Neural crest cell (in vitro differentiated cells): Measurements from ENCODE around the gene WDR59. TPM values are rescaled to one million over a fixed set of nuclear protein-coding genes. Genes with fewer than 3 reads are reported as not detected.

Source experiments
- DNase-seq: peaks from one replicate; pipeline ENCODE4 v3.0.0; 2021; ENCODE audit warnings: low read depth, mixed read lengths, low spot score
- H3K27ac Mint-ChIP-seq: one replicate; pipeline ENCODE4 v1.8.0; 2021; ENCODE audit warnings: mild to moderate bottlenecking, mixed read lengths; ENCODE audit not compliant: unreplicated experiment
- H3K27me3 Mint-ChIP-seq: 2 replicates; pipeline ENCODE4 v1.8.0; 2021; ENCODE audit warnings: low read depth, mild to moderate bottlenecking, mixed read lengths
- H3K36me3 Mint-ChIP-seq: 2 replicates; pipeline ENCODE4 v1.8.0; 2021; ENCODE audit warnings: low read depth, mild to moderate bottlenecking, mixed read lengths
- H3K4me1 Mint-ChIP-seq: 2 replicates; pipeline ENCODE4 v1.8.0; 2021; ENCODE audit warnings: mixed read lengths
- H3K4me3 Mint-ChIP-seq: one replicate; pipeline ENCODE4 v1.8.0; 2021; ENCODE audit warnings: mild to moderate bottlenecking, mixed read lengths
- H3K9me3 Mint-ChIP-seq: 2 replicates; pipeline ENCODE4 v1.8.0; 2021; ENCODE audit warnings: mixed read lengths
- total RNA-seq: library from RNA; stranded (reverse); gene quantifications from 2 replicates; pipeline ENCODE4 v1.2.1, GENCODE V29; 2021
- TF ChIP-seq, protein P1 (sequence below): fragments of 200-600 bp; sonication (generic); conservative IDR thresholded peaks from 2 replicates; pipeline ENCODE4 v1.5.0; 2021; ENCODE audit warnings: antibody characterized with exemption, mild to moderate bottlenecking

The WDR59 gene
- total RNA-seq, 1 donor from 2014 or later: 85.3 TPM

DNA sequence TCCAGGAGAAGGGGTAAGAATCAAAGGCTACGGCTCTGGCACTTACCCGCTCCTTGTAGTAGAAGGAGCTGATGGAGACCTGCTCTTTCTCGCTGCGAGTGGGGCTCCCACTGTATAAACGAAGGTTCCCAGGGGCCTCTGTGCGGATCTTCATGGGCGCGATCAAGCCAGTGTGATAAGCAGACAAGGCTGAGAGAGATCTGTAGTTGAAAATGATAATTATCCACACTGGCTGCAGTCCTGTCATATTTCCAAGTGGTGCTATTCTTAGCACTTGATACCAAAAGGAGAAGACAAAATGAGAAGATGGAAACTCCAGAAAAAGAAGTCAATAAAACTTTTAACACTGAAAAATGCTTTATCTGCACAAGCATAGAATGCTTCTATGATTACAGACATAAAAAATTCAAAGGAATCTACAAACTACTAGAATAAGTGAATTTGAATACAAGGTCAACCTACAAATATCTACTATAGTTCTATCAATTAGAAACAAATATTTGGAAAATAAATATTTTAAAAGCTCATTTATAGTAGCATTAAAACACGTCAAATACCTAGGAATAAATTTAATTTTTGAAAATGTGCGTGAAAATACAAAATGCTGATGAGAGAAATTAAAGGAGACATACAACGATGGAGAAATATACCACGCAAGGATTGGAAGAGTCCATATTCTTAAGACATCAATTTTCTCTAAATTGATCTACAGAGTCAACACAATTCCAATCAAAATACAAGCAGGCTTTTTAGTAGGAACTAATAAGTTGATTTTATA, 80.8 kb downstream of the WDR59 start:
- no peaks in the 10 kb centered on the region for H3K27me3 Mint-ChIP-seq
- TF ChIP-seq, protein P1, sequence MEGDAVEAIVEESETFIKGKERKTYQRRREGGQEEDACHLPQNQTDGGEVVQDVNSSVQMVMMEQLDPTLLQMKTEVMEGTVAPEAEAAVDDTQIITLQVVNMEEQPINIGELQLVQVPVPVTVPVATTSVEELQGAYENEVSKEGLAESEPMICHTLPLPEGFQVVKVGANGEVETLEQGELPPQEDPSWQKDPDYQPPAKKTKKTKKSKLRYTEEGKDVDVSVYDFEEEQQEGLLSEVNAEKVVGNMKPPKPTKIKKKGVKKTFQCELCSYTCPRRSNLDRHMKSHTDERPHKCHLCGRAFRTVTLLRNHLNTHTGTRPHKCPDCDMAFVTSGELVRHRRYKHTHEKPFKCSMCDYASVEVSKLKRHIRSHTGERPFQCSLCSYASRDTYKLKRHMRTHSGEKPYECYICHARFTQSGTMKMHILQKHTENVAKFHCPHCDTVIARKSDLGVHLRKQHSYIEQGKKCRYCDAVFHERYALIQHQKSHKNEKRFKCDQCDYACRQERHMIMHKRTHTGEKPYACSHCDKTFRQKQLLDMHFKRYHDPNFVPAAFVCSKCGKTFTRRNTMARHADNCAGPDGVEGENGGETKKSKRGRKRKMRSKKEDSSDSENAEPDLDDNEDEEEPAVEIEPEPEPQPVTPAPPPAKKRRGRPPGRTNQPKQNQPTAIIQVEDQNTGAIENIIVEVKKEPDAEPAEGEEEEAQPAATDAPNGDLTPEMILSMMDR: no peak
- H3K4me3 Mint-ChIP-seq: no peak overlapping the region
- peaks cover 37% of the 10 kb centered on the region for H3K36me3 Mint-ChIP-seq
- no peak overlapping the region for H3K27ac Mint-ChIP-seq
- H3K4me1 Mint-ChIP-seq: no peaks in the 10 kb centered on the region
- DNase-seq: no peak
- H3K9me3 Mint-ChIP-seq: no peaks in the 10 kb centered on the region

DNA sequence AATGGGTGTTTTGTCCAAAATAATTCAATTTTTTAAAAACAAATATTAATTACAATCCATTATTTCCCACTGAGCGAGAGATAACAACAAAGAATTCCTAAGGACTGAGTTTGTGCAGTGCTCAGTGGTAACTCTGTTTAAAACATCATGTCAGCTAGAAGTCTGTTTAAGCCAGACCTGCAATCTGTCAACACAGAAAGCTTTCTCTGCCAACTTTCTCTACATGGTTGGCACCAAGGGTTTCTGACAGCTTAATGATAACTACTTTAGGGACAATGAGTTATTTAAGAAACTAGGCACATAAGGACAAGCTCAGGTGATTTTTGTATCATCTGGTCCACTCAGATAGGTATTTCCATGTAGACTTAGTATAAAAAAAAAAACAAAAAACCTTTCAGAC, 81.8 kb downstream of the WDR59 start:
- no peaks in the 10 kb centered on the region for H3K27me3 Mint-ChIP-seq
- no peaks in the 10 kb centered on the region for H3K4me1 Mint-ChIP-seq
- H3K36me3 Mint-ChIP-seq: peaks cover 32% of the 10 kb centered on the region
- TF ChIP-seq, protein P1: no peak
- H3K27ac Mint-ChIP-seq: no peak overlapping the region
- DNase-seq: no peak
- H3K4me3 Mint-ChIP-seq: no peak overlapping the region
- no peaks in the 10 kb centered on the region for H3K9me3 Mint-ChIP-seq

- Mint-ChIP-seq H3K27ac (no peak overlapping the region), H3K4me1 (no peaks in the 10 kb centered on the region), H3K4me3 (no peak overlapping the region), H3K27me3 (no peaks in the 10 kb centered on the region), H3K36me3 (peaks cover 24% of the 10 kb centered on the region), H3K9me3 (no peaks in the 10 kb centered on the region)
- TF ChIP-seq, protein P1: no peak
- no peak for DNase-seq
Measured at GRCh38 chr16:74902161-74902560, 82.8 kb downstream of the WDR59 start.

GRCh38 chr16:74901606-74902005, 83.3 kb downstream of the WDR59 start:
- Mint-ChIP-seq H3K36me3 (peaks cover 19% of the 10 kb centered on the region), H3K4me3 (no peak overlapping the region), H3K4me1 (no peaks in the 10 kb centered on the region), H3K27ac (no peak overlapping the region), H3K27me3 (no peaks in the 10 kb centered on the region), H3K9me3 (no peaks in the 10 kb centered on the region)
- no peak for DNase-seq
- TF ChIP-seq, protein P1: no peak

DNA sequence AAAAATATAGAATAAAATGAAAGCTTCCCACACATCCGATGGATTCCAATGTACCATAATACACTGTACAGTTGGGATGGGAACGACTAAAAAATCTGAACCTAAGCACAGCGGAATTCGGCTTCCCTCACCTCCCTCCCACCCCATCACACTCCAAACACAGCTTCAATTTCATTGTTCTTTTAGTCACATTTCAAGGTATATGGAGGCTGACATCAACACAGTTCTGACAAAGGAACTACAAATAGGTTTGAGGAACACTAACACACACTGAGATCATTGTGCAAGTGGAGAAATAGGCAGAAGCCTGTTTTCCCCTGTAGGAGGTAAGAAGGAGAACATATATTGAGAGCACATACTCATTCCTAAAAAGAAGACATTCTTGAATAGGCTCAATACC, 85.1 kb downstream of the WDR59 start:
- no peak for DNase-seq
- TF ChIP-seq, protein P1: no peak
- H3K9me3 Mint-ChIP-seq: no peaks in the 10 kb centered on the region
- H3K4me3 Mint-ChIP-seq: no peak overlapping the region
- H3K27me3 Mint-ChIP-seq: no peaks in the 10 kb centered on the region
- no peak overlapping the region for H3K27ac Mint-ChIP-seq
- H3K4me1 Mint-ChIP-seq: no peaks in the 10 kb centered on the region
- peaks cover 14% of the 10 kb centered on the region for H3K36me3 Mint-ChIP-seq
